SK-N-MC (cell line): ENCODE measurements around the gene CROCC.

Source experiments
- EZH2 ChIP-seq: fragments of 200-600 bp; sonication (generic); IDR thresholded peaks from one replicate; pipeline ENCODE4 v1.6.1; 2017; ENCODE audit warnings: antibody characterized with exemption
- POLR2AphosphoS5 ChIP-seq: IDR thresholded peaks from 2 replicates; pipeline ENCODE4 v1.6.1; 2012; ENCODE audit warnings: mild to moderate bottlenecking, low read depth, low read length, borderline replicate concordance

- TF ChIP-seq EZH2, result no peak
- TF ChIP-seq POLR2AphosphoS5, result no peak
These were observed 59.6 kb downstream of the CROCC start for GRCh38 chr1:16981269-16981849.
